GM18909 (cell line): ENCODE measurements around the gene FSHB.
"Not testable (repeated sequence)": the region's sequence is repeated elsewhere in the genome, so short reads cannot be mapped to it uniquely, and the experiment has no call there.

Experiments
- ATAC-seq: cut with Tn5 transposase; IDR thresholded peaks from one replicate; pipeline ENCODE4 v1.9.1; 2021; ENCODE audit warnings: mild to moderate bottlenecking; ENCODE audit not compliant: unreplicated experiment, poor library complexity

FSHB gene

GRCh38 chr11:30260813-30261212, 30.0 kb downstream of the FSHB start:
- peak; percentile 97 for ATAC-seq

GRCh38 chr11:30261821-30262220, 31.0 kb downstream of the FSHB start:
- no peak for ATAC-seq

- not testable (repeated sequence) for ATAC-seq
Measured at GRCh38 chr11:30268638-30269037, 37.8 kb downstream of the FSHB start.

- no peak for ATAC-seq
Measured at GRCh38 chr11:30270671-30271070, 39.9 kb downstream of the FSHB start.

GRCh38 chr11:30277176-30277575, 46.4 kb downstream of the FSHB start:
- ATAC-seq, result no peak

GRCh38 chr11:30279796-30280195, 49.0 kb downstream of the FSHB start:
- ATAC-seq, result no peak

GRCh38 chr11:30281476-30282288, 50.9 kb downstream of the FSHB start:
- peak; percentile 26 for ATAC-seq

GRCh38 chr11:30282289-30282631, 51.4 kb downstream of the FSHB start:
- peak; percentile 96 for ATAC-seq
